ENCODE results near the gene LEMD3. TPM values are rescaled to one million over a fixed set of nuclear protein-coding genes. Genes with fewer than 3 reads are reported as not detected.

Gene LEMD3
- total RNA-seq, 1 donor from 2014 or later: 20.9 TPM

GRCh38 chr12:65294641-65295262 is 125.4 kb downstream of the LEMD3 start:
- DNase-seq (ENCODE audit: low read depth) (no peak), FAIRE-seq (no peak)
- Histone ChIP-seq H3K9ac (ENCODE audit: low read length) (no peak overlapping the region), H3K4me1 (ENCODE audit: insufficient read depth, low read length) (no peaks in the 10 kb centered on the region), H2AFZ (ENCODE audit: low read depth, low read length) (no peak overlapping the region), H3K4me3 (ENCODE audit: insufficient read depth, low read depth, low read length) (no peak overlapping the region), H4K20me1 (ENCODE audit: insufficient read depth, low read length) (peaks cover 73% of the 10 kb centered on the region), H3K27ac (ENCODE audit: low read depth, low read length) (no peak overlapping the region), H3K9me3 (ENCODE audit: insufficient read depth, low read depth, low read length) (no peaks in the 10 kb centered on the region), H3K27me3 (ENCODE audit: insufficient read depth, low read length) (no peaks in the 10 kb centered on the region), H3K79me2 (ENCODE audit: insufficient read depth, low read length) (peaks cover 81% of the 10 kb centered on the region), H3K4me2 (ENCODE audit: low read length) (no peak overlapping the region), H3K36me3 (ENCODE audit: insufficient read depth, low read length) (peaks cover 3% of the 10 kb centered on the region)
- H3K4me1 Mint-ChIP-seq (ENCODE audit: low read depth, unreplicated experiment): peaks cover 8% of the 10 kb centered on the region
- TF ChIP-seq CTCF (IDR thresholded peaks at IDR 0.05; ENCODE audit: insufficient read depth, low read depth, low read length) (no peak), EZH2 (IDR thresholded peaks at IDR 0.05; ENCODE audit: insufficient read depth, low read length) (no peak)
- H3K4me3 Mint-ChIP-seq (ENCODE audit: unreplicated experiment): no peak overlapping the region
- H3K36me3 Mint-ChIP-seq (ENCODE audit: low read depth, unreplicated experiment): peaks cover 2% of the 10 kb centered on the region
- H3K9me3 Mint-ChIP-seq (ENCODE audit: unreplicated experiment): peaks cover 2% of the 10 kb centered on the region
- H3K27me3 Mint-ChIP-seq (ENCODE audit: low read depth, unreplicated experiment): no peaks in the 10 kb centered on the region
- H3K27ac Mint-ChIP-seq (ENCODE audit: unreplicated experiment): no peak overlapping the region

GRCh38 chr12:65296508-65297265 is 127.3 kb downstream of the LEMD3 start:
- H4K20me1 ChIP-seq (ENCODE audit: insufficient read depth, low read length): peaks cover 70% of the 10 kb centered on the region
- H3K4me1 Mint-ChIP-seq (ENCODE audit: low read depth, unreplicated experiment): peaks cover 17% of the 10 kb centered on the region
- peaks cover 79% of the 10 kb centered on the region for H3K79me2 ChIP-seq (ENCODE audit: insufficient read depth, low read length)

More at GRCh38 chr12:65296508-65297265, 127.3 kb downstream of the LEMD3 start:
- Histone ChIP-seq H3K9ac (ENCODE audit: low read length) (no peak overlapping the region), H3K36me3 (ENCODE audit: insufficient read depth, low read length) (peaks cover 3% of the 10 kb centered on the region), H3K9me3 (ENCODE audit: insufficient read depth, low read depth, low read length) (no peaks in the 10 kb centered on the region), H3K4me2 (ENCODE audit: low read length) (no peak overlapping the region), H3K4me1 (ENCODE audit: insufficient read depth, low read length) (no peaks in the 10 kb centered on the region), H2AFZ (ENCODE audit: low read depth, low read length) (no peak overlapping the region), H3K4me3 (ENCODE audit: insufficient read depth, low read depth, low read length) (no peak overlapping the region), H3K27me3 (ENCODE audit: insufficient read depth, low read length) (no peaks in the 10 kb centered on the region), H3K27ac (ENCODE audit: low read depth, low read length) (no peak overlapping the region)
- H3K27me3 Mint-ChIP-seq (ENCODE audit: low read depth, unreplicated experiment): no peaks in the 10 kb centered on the region
- DNase-seq (ENCODE audit: low read depth): no peak
- H3K27ac Mint-ChIP-seq (ENCODE audit: unreplicated experiment): no peak overlapping the region
- no peak for TF ChIP-seq CTCF (IDR thresholded peaks at IDR 0.05; ENCODE audit: insufficient read depth, low read depth, low read length)
- H3K9me3 Mint-ChIP-seq (ENCODE audit: unreplicated experiment): peaks cover 2% of the 10 kb centered on the region
- FAIRE-seq: no peak
- H3K4me3 Mint-ChIP-seq (ENCODE audit: unreplicated experiment): no peak overlapping the region
- peaks cover 2% of the 10 kb centered on the region for H3K36me3 Mint-ChIP-seq (ENCODE audit: low read depth, unreplicated experiment)

Other genes starting within 250 kb of the LEMD3 start
- 0.26 TPM in 1 of 2 replicates, not detected in the other for gene WIF1, start 48.3 kb upstream of the LEMD3 start, total RNA-seq
- gene MSRB3, start 109.1 kb downstream of the LEMD3 start, total RNA-seq: 73.0 and 79.0 TPM in 2 replicates